Ectodermal cell (in vitro differentiated cells): ENCODE measurements around the gene RAP1GAP.
"Not testable (repeated sequence)": the region's sequence is repeated elsewhere in the genome, so short reads cannot be mapped to it uniquely, and the experiment has no call there.

Source experiments
- H3K27ac ChIP-seq: 2 replicates; pipeline ENCODE4 v1.7.0; 2013; ENCODE audit warnings: mild to moderate bottlenecking, low read depth, low read length; ENCODE audit not compliant: insufficient read depth, poor library complexity, severe bottlenecking
- H3K27me3 ChIP-seq: 2 replicates; pipeline ENCODE4 v1.7.0; 2013; ENCODE audit warnings: mild to moderate bottlenecking, low read length; ENCODE audit not compliant: insufficient read depth, control insufficient read depth, poor library complexity, severe bottlenecking
- H3K36me3 ChIP-seq: one replicate; pipeline ENCODE4 v1.7.0; 2013; ENCODE audit warnings: low read length; ENCODE audit not compliant: control insufficient read depth, insufficient read depth
- H3K4me1 ChIP-seq: one replicate; pipeline ENCODE4 v1.7.0; 2013; ENCODE audit warnings: low read length; ENCODE audit not compliant: control insufficient read depth, insufficient read depth
- H3K4me3 ChIP-seq: 2 replicates; pipeline ENCODE4 v1.7.0; 2013; ENCODE audit warnings: low read depth, low read length, control low read depth; ENCODE audit not compliant: insufficient read depth
- H3K9me3 ChIP-seq: 2 replicates; pipeline ENCODE4 v1.7.0; 2013; ENCODE audit warnings: mild to moderate bottlenecking, low read length, moderate library complexity; ENCODE audit not compliant: control insufficient read depth
- WGBS, 2 experiments: methylation state at CpG; one replicate each; pipeline ENCODE4 v1.1.7; 2013; ENCODE audit warnings: missing lambda C conversion rate in 2 of 2; 5-methylcytosine and 5-hydroxymethylcytosine counted together

The RAP1GAP gene

DNA sequence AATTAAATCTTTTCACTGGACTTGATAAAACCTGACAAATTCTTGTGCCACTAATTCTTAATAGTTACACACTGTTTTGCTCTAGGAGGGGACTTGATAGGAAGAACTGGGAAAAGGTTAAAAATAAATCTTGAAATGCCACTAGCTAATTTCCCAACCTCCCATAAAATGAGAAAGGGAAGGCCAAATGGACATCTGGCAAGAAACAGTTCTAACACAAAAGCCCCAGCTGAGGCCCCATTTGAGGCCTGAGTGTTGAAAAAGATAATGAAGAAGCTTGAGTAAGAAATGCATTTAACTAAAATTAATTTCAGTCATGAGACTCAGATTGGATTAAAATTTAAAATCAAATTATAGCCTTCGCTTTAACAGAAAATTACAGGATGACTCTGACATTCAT, 11.2 kb upstream of the RAP1GAP start:
- H3K9me3 ChIP-seq: no peaks in the 10 kb centered on the region
- no peaks in the 10 kb centered on the region for H3K4me1 ChIP-seq
- H3K4me3 ChIP-seq: no peak overlapping the region
- 94 to 100% methylated on average over 1 of the region's 1 CpG for WGBS, 2 experiments
- no peaks in the 10 kb centered on the region for H3K27me3 ChIP-seq
- H3K27ac ChIP-seq: no peak overlapping the region
- H3K36me3 ChIP-seq: peaks cover 10% of the 10 kb centered on the region

DNA sequence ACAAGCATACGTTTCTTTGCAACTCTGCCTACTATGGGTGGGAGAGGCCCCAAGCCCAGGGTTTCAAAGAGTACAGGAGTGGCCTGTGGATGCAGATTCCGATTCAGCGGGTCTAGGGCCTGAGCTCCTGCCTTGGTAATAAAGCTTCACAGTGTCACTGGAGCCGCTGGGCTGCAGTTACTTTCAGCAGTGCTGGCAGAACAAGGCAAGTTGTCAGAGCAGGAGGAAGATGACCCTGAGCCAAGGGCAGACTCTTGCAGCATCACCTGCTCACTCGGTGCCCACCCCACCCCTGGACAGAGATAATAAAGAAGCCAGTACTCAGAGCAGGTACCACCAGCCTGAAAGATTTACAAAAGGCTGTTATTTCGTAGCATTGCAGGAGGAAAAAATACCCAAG, 8.0 kb upstream of the RAP1GAP start:
- H3K36me3 ChIP-seq: peaks cover 10% of the 10 kb centered on the region
- no peaks in the 10 kb centered on the region for H3K9me3 ChIP-seq
- H3K27ac ChIP-seq: no peak overlapping the region
- H3K4me1 ChIP-seq: peaks cover 5% of the 10 kb centered on the region
- 90 to 94% methylated on average over 6 of the region's 6 CpGs for WGBS, 2 experiments
- H3K4me3 ChIP-seq: no peak overlapping the region
- H3K27me3 ChIP-seq: no peaks in the 10 kb centered on the region

DNA sequence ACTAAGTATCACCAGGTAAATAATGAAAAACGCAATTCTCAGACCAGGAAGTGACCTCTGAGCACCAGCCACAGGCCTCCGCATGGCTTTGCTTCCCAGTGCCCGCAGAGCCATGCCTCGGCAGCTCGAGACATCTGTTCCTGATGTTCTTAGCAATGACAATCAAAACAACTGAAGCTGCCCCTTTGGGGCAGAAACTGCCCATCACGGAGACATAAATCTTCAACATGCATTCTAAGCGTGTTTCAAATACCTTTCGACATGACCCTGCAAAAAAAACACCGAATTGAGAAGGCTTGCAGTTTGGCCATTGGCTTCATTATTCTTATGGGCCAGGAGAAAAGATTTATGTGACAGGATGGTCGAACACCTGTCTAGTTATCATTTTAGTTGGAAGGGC, 5.8 kb upstream of the RAP1GAP start:
- WGBS, 2 experiments: 95 to 96% methylated on average over 10 of the region's 10 CpGs
- H3K36me3 ChIP-seq: peaks cover 4% of the 10 kb centered on the region

DNA sequence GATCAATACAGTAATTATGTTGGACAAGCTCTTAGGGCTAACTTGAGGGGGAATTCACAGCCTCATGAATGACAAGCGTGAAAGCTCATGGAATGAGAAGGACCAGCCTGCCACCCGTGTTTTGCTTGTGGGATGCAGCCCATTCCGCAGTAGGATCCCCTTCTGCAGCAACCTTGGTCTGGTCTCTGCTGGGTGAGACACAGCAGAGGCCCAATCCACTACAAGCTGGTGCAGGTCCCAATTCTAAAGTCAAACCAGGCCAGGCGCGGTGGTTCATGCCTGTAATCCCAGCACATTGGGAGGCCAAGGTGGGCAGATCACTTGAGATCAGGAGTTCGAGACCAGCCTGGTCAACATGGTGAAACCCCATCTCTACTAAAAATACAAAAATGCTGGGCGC, 4.7 kb upstream of the RAP1GAP start:
- H3K9me3 ChIP-seq, H3K27ac ChIP-seq, H3K36me3 ChIP-seq, H3K4me3 ChIP-seq: not testable (repeated sequence)
- H3K4me1 ChIP-seq: peaks cover 11% of the 10 kb centered on the region
- H3K27me3 ChIP-seq: peaks cover 15% of the 10 kb centered on the region
- 87 to 91% methylated on average over 7 of the region's 7 CpGs for WGBS, 2 experiments

More for the DNA sequence above, 5.8 kb upstream of the RAP1GAP start:
- H3K4me3 ChIP-seq: no peak overlapping the region
- peaks cover 5% of the 10 kb centered on the region for H3K4me1 ChIP-seq
- H3K27ac ChIP-seq: no peak overlapping the region
- peaks cover 4% of the 10 kb centered on the region for H3K27me3 ChIP-seq
- no peaks in the 10 kb centered on the region for H3K9me3 ChIP-seq

DNA sequence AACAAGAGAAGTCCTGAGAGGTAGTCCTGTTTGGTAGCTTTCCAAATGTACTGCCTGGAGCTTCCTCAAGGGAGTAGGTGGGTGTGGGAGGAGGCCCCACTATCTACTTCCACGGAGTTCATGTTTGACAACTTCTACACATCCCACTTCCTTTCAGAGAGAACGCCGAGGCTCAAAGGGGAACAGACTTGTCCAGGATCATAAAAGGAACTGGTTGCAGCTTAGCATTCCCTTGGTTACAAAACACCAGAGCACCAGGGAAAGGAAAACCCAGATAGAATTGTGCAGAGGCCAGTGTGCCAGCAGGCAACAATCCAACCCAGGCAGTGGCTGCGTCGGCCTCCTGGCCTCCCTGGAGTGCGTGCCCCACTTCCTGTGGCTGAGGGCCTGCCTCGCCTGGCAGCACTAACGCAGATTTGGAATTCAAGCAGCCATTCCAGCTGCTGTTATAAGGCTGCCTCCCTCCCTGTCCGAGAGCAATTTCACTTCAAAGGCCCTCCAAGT, 4.2 kb upstream of the RAP1GAP start:
- peaks cover 16% of the 10 kb centered on the region for H3K4me1 ChIP-seq
- peaks cover 20% of the 10 kb centered on the region for H3K27me3 ChIP-seq
- H3K9me3 ChIP-seq: no peaks in the 10 kb centered on the region
- H3K36me3 ChIP-seq: no peaks in the 10 kb centered on the region
- 73 to 75% methylated on average over 9 of the region's 9 CpGs for WGBS, 2 experiments
- no peak overlapping the region for H3K4me3 ChIP-seq
- H3K27ac ChIP-seq: no peak overlapping the region

DNA sequence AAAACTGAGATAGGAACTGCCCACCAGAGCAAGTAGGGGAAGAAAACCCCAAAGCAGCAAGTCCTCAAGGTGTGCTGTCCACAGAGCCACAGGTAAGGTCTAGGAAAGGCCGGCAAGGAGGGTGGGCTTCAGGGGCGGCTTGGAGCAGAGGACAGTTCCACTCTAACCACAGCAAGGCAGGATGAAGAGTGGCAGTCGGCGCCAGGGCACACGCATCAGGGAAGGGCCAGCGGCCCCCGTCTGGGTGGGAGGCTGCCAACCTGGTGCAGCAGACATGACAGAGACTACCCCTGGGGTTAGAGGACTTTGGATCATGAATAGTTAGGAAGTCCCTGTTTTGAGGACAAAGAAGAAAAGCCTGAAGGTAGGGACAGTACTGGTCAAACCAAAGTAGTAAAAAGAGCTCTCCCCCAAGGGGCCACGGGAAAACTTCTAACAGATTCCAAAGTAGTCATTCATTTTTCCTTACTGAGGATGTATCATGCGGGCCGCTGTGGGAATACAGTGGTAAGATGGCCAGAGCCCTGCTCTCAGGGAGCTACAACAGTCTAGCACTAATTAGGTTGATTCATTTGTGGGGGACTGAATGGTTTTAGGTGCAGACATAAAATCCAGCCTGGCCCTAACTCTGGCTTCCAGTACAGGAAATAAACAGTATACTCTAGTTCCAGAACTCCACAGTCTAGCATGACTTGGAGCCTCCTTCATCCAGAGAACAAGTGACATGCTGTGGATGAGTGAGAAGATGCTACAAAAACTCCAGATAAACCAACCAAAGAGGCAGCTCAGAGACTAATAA, 3.5 kb upstream of the RAP1GAP start:
- 90 to 92% methylated on average over 10 of the region's 10 CpGs for WGBS, 2 experiments
- no peaks in the 10 kb centered on the region for H3K36me3 ChIP-seq
- no peak overlapping the region for H3K27ac ChIP-seq
- peaks cover 20% of the 10 kb centered on the region for H3K4me1 ChIP-seq
- peaks cover 27% of the 10 kb centered on the region for H3K27me3 ChIP-seq
- H3K4me3 ChIP-seq: no peak overlapping the region
- H3K9me3 ChIP-seq: no peaks in the 10 kb centered on the region

DNA sequence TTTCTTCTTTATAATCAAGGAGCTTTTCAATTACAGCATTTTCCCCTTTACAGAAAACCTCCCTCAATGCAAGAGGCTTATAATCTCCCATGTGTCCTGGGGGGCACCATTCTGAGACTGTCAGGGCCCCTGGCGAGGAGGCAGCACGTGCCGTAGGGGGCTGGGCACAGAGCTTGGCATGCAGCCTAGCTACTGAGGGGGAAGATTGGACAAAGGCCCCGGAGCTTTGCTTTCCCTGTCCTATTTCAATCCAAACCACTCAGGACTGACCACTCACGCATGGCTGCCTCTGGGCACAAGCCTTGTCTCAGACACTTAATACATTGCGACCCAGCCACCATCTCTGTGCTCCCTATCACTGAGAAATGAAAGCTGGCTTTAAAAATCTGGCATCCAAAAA, 2.8 kb upstream of the RAP1GAP start:
- Histone ChIP-seq H3K4me3 (no peak overlapping the region), H3K9me3 (no peaks in the 10 kb centered on the region), H3K27ac (no peak overlapping the region), H3K36me3 (no peaks in the 10 kb centered on the region), H3K27me3 (peaks cover 34% of the 10 kb centered on the region), H3K4me1 (peaks cover 20% of the 10 kb centered on the region)
- WGBS, 2 experiments: 83 to 94% methylated on average over 6 of the region's 6 CpGs

DNA sequence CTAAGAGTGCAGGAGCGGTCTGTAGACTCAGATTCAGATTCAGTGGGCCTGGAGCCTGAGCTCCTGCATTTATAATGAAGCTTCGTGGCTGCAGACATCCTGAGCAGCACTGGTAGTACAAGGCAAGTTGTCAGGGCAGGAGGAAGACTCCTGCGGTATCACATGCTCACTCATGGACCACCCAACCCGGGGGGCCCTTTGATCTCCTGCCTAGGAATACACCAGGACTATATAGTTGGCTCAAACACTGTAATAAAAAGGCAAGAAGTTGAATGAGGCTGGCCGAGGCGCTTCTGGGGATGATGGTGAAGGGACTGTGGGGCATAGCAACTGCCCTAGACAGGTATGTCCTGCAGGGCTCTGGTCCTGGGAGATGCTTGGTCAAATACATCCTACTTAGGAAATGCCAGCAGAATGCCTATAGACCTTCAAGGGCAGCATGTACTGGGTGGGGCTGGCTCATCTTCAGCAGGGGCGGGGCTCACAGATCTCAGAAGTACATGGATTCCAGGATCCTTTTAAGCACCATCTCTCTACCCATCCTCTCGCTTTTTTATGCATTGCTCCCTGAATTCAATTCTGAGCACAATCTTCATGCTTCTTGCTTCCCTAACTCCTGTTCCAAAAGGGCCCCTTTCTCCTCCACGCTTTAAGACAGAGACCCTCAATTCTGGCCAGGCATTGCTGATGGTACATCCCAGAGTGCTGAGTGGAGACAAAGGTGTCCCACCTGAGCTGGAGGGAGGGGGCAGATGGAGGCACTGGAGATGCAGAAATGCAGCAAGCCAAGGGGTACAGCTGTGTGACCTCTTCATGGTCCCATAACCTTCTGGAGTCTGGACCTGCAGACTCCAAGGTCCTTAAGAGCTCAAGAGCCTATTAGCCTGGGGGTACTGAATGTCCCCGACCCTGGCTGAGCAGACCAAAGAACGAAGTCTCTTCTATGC, 2.1 kb upstream of the RAP1GAP start:
- Histone ChIP-seq H3K27ac (no peak overlapping the region), H3K4me3 (no peak overlapping the region), H3K36me3 (no peaks in the 10 kb centered on the region), H3K27me3 (peaks cover 35% of the 10 kb centered on the region), H3K9me3 (no peaks in the 10 kb centered on the region), H3K4me1 (peaks cover 20% of the 10 kb centered on the region)
- 84% methylated on average over 11 of the region's 11 CpGs for WGBS, 2 experiments

DNA sequence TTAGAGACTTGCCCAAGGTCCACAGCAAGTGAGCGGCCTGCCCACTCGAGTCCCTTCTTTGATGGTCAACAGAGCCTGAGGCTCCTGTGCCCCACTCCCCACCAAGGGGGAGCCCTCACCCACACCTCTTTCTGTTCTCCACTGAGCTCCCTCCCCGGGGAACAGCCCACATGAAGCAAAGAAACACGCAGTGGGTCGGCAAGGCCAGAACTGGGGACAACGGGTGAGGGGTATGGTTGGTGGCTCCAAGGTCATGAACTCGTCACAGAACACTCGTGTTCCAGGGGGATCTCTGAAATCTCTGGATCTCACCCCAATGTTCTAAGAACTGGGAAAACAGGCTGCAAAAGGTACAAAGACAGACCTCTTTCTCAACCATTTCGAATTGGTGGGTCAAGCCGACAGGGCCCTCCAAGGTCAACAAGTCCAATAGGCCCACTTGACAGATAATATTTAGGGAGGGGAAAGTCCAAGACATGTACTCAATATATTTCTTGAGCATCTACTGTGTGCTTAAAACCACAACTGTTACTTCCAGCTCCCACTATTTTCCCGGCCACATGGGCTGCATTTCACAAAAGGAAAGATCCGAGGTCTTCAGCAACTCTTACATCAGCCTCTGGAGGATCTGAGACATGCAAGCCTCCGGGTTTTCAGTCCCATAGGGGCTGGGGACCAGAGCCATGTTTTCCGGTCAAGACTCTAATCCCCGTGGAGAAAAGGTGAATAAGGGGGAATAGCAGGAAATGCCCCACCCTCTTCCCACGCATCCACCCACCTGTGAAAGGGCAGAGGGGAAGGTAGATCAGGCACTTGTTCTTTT, 1.1 kb upstream of the RAP1GAP start:
- peaks cover 20% of the 10 kb centered on the region for H3K4me1 ChIP-seq
- no peaks in the 10 kb centered on the region for H3K9me3 ChIP-seq
- no peak overlapping the region for H3K27ac ChIP-seq
- 66 to 75% methylated on average over 16 of the region's 16 CpGs for WGBS, 2 experiments
- H3K27me3 ChIP-seq: peaks cover 35% of the 10 kb centered on the region
- no peaks in the 10 kb centered on the region for H3K36me3 ChIP-seq
- peak overlapping the region; percentile 52 for H3K4me3 ChIP-seq
